H9 (cell line): Measurements from ENCODE around the gene TRAPPC2. TPM values are rescaled to one million over a fixed set of nuclear protein-coding genes. Genes with fewer than 3 reads are reported as not detected.

ENCODE experiments used
- DNase-seq: peaks from one replicate; pipeline ENCODE4 v3.0.0-alpha.2; 2017
- H2AFZ ChIP-seq: one replicate; pipeline ENCODE4 v1.6.1; 2013; ENCODE audit warnings: mild to moderate bottlenecking, low read length, control low read depth, moderate library complexity
- H2AK5ac ChIP-seq: 2 replicates; pipeline ENCODE4 v1.6.1; 2013; ENCODE audit warnings: low read length, control low read depth, mixed read lengths; ENCODE audit not compliant: insufficient read length
- H2BK120ac ChIP-seq: one replicate; pipeline ENCODE4 v1.6.1; 2013; ENCODE audit warnings: low read depth, mild to moderate bottlenecking, low read length, control low read depth, inconsistent platforms; ENCODE audit not compliant: poor library complexity, severe bottlenecking
- H2BK12ac ChIP-seq: 2 replicates; pipeline ENCODE4 v1.6.1; 2013; ENCODE audit warnings: low read length, control low read depth, mixed read lengths, low read depth; ENCODE audit not compliant: insufficient read length
- H2BK15ac ChIP-seq: 2 replicates; pipeline ENCODE4 v1.6.1; 2013; ENCODE audit warnings: low read depth, low read length, control low read depth
- H2BK20ac ChIP-seq: one replicate; pipeline ENCODE4 v1.6.1; 2013; ENCODE audit warnings: low read depth, mild to moderate bottlenecking, low read length, control low read depth, inconsistent platforms; ENCODE audit not compliant: poor library complexity, severe bottlenecking
- H2BK5ac ChIP-seq: 2 replicates; pipeline ENCODE4 v1.6.1; 2013; ENCODE audit warnings: low read length, control low read depth, mixed read lengths; ENCODE audit not compliant: insufficient read length
- H3K14ac ChIP-seq: 2 replicates; pipeline ENCODE4 v1.6.1; 2013; ENCODE audit warnings: low read length, control low read depth; ENCODE audit not compliant: insufficient read depth
- H3K18ac ChIP-seq: 2 replicates; pipeline ENCODE4 v1.6.1; 2013; ENCODE audit warnings: low read depth, mild to moderate bottlenecking, mixed read lengths, low read length, control low read depth; ENCODE audit not compliant: insufficient read length
- H3K23ac ChIP-seq: 2 replicates; pipeline ENCODE4 v1.6.1; 2013; ENCODE audit warnings: low read length, control low read depth, mixed read lengths, low read depth; ENCODE audit not compliant: insufficient read length
- H3K23me2 ChIP-seq: 2 replicates; pipeline ENCODE4 v1.6.1; 2013; ENCODE audit warnings: low read depth, mild to moderate bottlenecking, mixed read lengths, low read length, control low read depth; ENCODE audit not compliant: insufficient read length, poor library complexity, severe bottlenecking
- H3K27ac ChIP-seq: 2 replicates; pipeline ENCODE4 v1.5.1; 2013; ENCODE audit warnings: low read length, control low read depth, mixed read lengths, low read depth; ENCODE audit not compliant: insufficient read length
- H3K27me3 ChIP-seq: 2 replicates; pipeline ENCODE4 v1.6.1; 2013; ENCODE audit warnings: low read length, control low read depth, inconsistent platforms; ENCODE audit not compliant: insufficient read depth
- H3K4ac ChIP-seq: 2 replicates; pipeline ENCODE4 v1.6.1; 2013; ENCODE audit warnings: low read depth, mild to moderate bottlenecking, control low read depth, inconsistent platforms, low read length, moderate library complexity
- H3K4me1 ChIP-seq: 2 replicates; pipeline ENCODE4 v1.6.1; 2013; ENCODE audit warnings: low read length, control low read depth, inconsistent platforms; ENCODE audit not compliant: insufficient read depth
- H3K4me2 ChIP-seq: 2 replicates; pipeline ENCODE4 v1.6.1; 2013; ENCODE audit warnings: low read length, control low read depth, mixed read lengths; ENCODE audit not compliant: insufficient read length, insufficient read depth
- H3K56ac ChIP-seq: 2 replicates; pipeline ENCODE4 v1.6.1; 2013; ENCODE audit warnings: low read depth, mild to moderate bottlenecking, mixed read lengths, low read length, control low read depth; ENCODE audit not compliant: insufficient read length
- H3K79me1 ChIP-seq: 2 replicates; pipeline ENCODE4 v1.6.1; 2013; ENCODE audit warnings: low read depth, mild to moderate bottlenecking, moderate library complexity, low read length, control low read depth, inconsistent platforms; ENCODE audit not compliant: insufficient read depth, poor library complexity, severe bottlenecking
- H3K79me2 ChIP-seq: 2 replicates; pipeline ENCODE4 v1.6.1; 2013; ENCODE audit warnings: low read length, control low read depth, inconsistent platforms; ENCODE audit not compliant: insufficient read depth
- H3K9ac ChIP-seq: 2 replicates; pipeline ENCODE4 v1.6.1; 2013; ENCODE audit warnings: low read length, control low read depth, mixed read lengths; ENCODE audit not compliant: insufficient read length; ENCODE audit errors: extremely low read depth
- H3K9me3 ChIP-seq: one replicate; pipeline ENCODE4 v1.6.1; 2013; ENCODE audit warnings: low read depth, low read length, inconsistent platforms; ENCODE audit not compliant: control insufficient read depth
- H3T11ph ChIP-seq: one replicate; pipeline ENCODE4 v1.6.1; 2013; ENCODE audit warnings: mild to moderate bottlenecking, low read length, control low read depth, inconsistent platforms
- H4K20me1 ChIP-seq: one replicate; pipeline ENCODE4 v1.6.1; 2013; ENCODE audit not compliant: control insufficient read depth, insufficient read length, insufficient read depth
- H4K5ac ChIP-seq: 2 replicates; pipeline ENCODE4 v1.6.1; 2013; ENCODE audit warnings: low read depth, mild to moderate bottlenecking, mixed read lengths, low read length, control low read depth; ENCODE audit not compliant: insufficient read length
- H4K8ac ChIP-seq: replicated peaks from 2 replicates; pipeline ENCODE4 v1.6.1; 2013; ENCODE audit warnings: low read length, control low read depth, mixed read lengths, low read depth; ENCODE audit not compliant: insufficient read length
- H4K91ac ChIP-seq: 2 replicates; pipeline ENCODE4 v1.6.1; 2013; ENCODE audit warnings: low read depth, mild to moderate bottlenecking, moderate library complexity, mixed read lengths, low read length, control low read depth; ENCODE audit not compliant: insufficient read length
- H3K27ac Mint-ChIP-seq, 3 experiments: 2 replicates in 2 of 3; 3 replicates in 1 of 3; pipeline ENCODE4 v1.8.0; 2020 to 2021; ENCODE audit warnings: mixed read lengths in 3 of 3, mild to moderate bottlenecking in 1 of 3, moderate library complexity in 1 of 3
- H3K27me3 Mint-ChIP-seq: 2 replicates; pipeline ENCODE4 v1.8.0; 2021; ENCODE audit warnings: low read depth, mild to moderate bottlenecking, moderate library complexity, mixed read lengths
- H3K36me3 Mint-ChIP-seq, 3 experiments: 2 replicates in 2 of 3; 3 replicates in 1 of 3; pipeline ENCODE4 v1.8.0; 2020 to 2021; ENCODE audit warnings: low read depth in 3 of 3, mixed read lengths in 3 of 3; ENCODE audit not compliant: insufficient read depth in 1 of 3
- H3K4me1 Mint-ChIP-seq, 2 experiments: 2 replicates each; pipeline ENCODE4 v1.8.0; 2020; ENCODE audit warnings: mixed read lengths in 2 of 2
- H3K4me3 Mint-ChIP-seq, 2 experiments: 2 replicates in 1 of 2; 3 replicates in 1 of 2; pipeline ENCODE4 v1.8.0; 2020 to 2021; ENCODE audit warnings: mild to moderate bottlenecking in 2 of 2, mixed read lengths in 2 of 2, moderate library complexity in 1 of 2
- H3K9me3 Mint-ChIP-seq, 2 experiments: 2 replicates in 1 of 2; 3 replicates in 1 of 2; pipeline ENCODE4 v1.8.0; 2020; ENCODE audit warnings: mild to moderate bottlenecking in 2 of 2, mixed read lengths in 2 of 2, moderate library complexity in 1 of 2
- WGBS: extraction: QIAGEN DNeasy Blood & Tissue Kit; methylation state at CpG from one replicate; pipeline ENCODE4 v1.1.7; 2013; ENCODE audit warnings: missing lambda C conversion rate, low lambda C conversion rate, mixed read lengths; ENCODE audit not compliant: insufficient read length; ENCODE audit errors: extremely low coverage; 5-methylcytosine and 5-hydroxymethylcytosine counted together
- total RNA-seq: library from RNA; stranded (reverse); gene quantifications from 2 replicates; pipeline ENCODE4 v1.2.1, GENCODE V29; 2021
- TF ChIP-seq, protein P1 (sequence below): fragments of 200-600 bp; sonication (generic); conservative IDR thresholded peaks from 3 replicates; pipeline ENCODE4 v1.8.0; 2021; ENCODE audit warnings: antibody characterized with exemption, mild to moderate bottlenecking

The TRAPPC2 gene
- total RNA-seq, 1 experiment from 2014 or later, result 13.3 TPM

DNA sequence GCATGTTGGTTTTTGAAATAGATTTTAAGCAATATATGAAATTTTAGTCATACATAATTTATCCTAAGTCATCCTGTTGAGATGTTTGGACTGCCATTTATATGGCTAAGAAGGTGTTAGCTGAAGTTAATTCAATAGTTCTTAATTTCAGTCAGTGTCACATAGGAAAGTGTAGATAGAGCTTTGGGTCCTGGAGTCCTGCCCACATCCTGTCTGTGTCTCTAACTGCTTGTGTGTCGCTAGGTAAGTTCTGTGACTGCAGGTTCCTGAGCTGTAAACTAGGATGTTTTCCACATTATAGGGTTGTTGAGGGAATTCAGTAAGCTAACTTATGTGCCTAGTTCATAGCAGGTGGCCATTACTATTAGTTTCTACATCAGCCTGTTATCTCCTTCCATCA is 20.8 kb upstream of the TRAPPC2 start:
- peaks cover 9 to 71% (median 46%) of the 10 kb centered on the region in 3 experiments; a peak in 6 of 7 replicates for H3K36me3 Mint-ChIP-seq
- Histone ChIP-seq H3K23me2 (no peaks in the 10 kb centered on the region), H4K91ac (no peak overlapping the region), H2AFZ (no peak overlapping the region), H4K20me1 (no peaks in the 10 kb centered on the region), H3K27ac (no peak overlapping the region), H2AK5ac (no peak overlapping the region), H3K79me2 (0 out of 2 replicates have a peak, but pooled peaks cover 2% of the 10 kb centered on the region), H4K5ac (no peak overlapping the region), H3K27me3 (no peaks in the 10 kb centered on the region; the same call in 1 of the 2 replicates), H3K4ac (no peak overlapping the region), H3K56ac (no peak overlapping the region), H3K9ac (no peak overlapping the region), H2BK120ac (no peak overlapping the region), H3K23ac (no peak overlapping the region), H3K14ac (no peak overlapping the region), H2BK20ac (no peak overlapping the region), H3K18ac (no peak overlapping the region), H3K9me3 (no peaks in the 10 kb centered on the region), H2BK15ac (no peak overlapping the region), H3K79me1 (no peaks in the 10 kb centered on the region), H3T11ph (no peak overlapping the region), H3K4me2 (no peak overlapping the region), H2BK5ac (no peak overlapping the region), H4K8ac (no peak overlapping the region), H3K4me1 (peaks cover under 1% of the 10 kb centered on the region; the same call in 1 of the 2 replicates), H2BK12ac (no peak overlapping the region)
- WGBS, result no CpG with 5 or more reads among the region's 1 CpG
- H3K9me3 Mint-ChIP-seq, result peaks cover 18 to 33% of the 10 kb centered on the region in 2 experiments
- peaks cover 14 to 16% of the 10 kb centered on the region in 2 experiments; a peak in 3 of 4 replicates for H3K4me1 Mint-ChIP-seq
- no peaks in the 10 kb centered on the region for H3K27me3 Mint-ChIP-seq
- no peak for DNase-seq
- H3K4me3 Mint-ChIP-seq, result no peak overlapping the region
- TF ChIP-seq, protein P1, sequence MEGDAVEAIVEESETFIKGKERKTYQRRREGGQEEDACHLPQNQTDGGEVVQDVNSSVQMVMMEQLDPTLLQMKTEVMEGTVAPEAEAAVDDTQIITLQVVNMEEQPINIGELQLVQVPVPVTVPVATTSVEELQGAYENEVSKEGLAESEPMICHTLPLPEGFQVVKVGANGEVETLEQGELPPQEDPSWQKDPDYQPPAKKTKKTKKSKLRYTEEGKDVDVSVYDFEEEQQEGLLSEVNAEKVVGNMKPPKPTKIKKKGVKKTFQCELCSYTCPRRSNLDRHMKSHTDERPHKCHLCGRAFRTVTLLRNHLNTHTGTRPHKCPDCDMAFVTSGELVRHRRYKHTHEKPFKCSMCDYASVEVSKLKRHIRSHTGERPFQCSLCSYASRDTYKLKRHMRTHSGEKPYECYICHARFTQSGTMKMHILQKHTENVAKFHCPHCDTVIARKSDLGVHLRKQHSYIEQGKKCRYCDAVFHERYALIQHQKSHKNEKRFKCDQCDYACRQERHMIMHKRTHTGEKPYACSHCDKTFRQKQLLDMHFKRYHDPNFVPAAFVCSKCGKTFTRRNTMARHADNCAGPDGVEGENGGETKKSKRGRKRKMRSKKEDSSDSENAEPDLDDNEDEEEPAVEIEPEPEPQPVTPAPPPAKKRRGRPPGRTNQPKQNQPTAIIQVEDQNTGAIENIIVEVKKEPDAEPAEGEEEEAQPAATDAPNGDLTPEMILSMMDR, result no peak
- H3K27ac Mint-ChIP-seq, result no peak overlapping the region
